Stimulated activated CD4-positive, alpha-beta T cell treated with anti-CD3 and anti-CD28 coated beads, TNF-alpha, amount 100 ng/mL, for 24 hours (primary cell): ENCODE measurements around the gene KIR3DL2.
"Not testable (repeated sequence)": the region's sequence is repeated elsewhere in the genome, so short reads cannot be mapped to it uniquely, and the experiment has no call there.

ENCODE experiments used
- DNase-seq, 3 experiments: peaks; one replicate each; pipeline ENCODE4 v3.0.0-alpha.2; 2020; ENCODE audit warnings: low read depth in 3 of 3

KIR3DL2 gene

GRCh38 chr19:54871696-54872095 is 21.5 kb downstream of the KIR3DL2 start:
- DNase-seq: no peak

GRCh38 chr19:54873990-54874389 is 23.7 kb downstream of the KIR3DL2 start, which contains the start of gene FCAR:
FCAR (plus strand) TSS chr19:54874235; CDS start chr19:54874290, 55 bp downstream.
- DNase-seq: no peak

- DNase-seq: no peak
These were observed 25.3 kb downstream of the KIR3DL2 start for GRCh38 chr19:54875506-54875905.

- no peak for DNase-seq
These were observed 27.2 kb downstream of the KIR3DL2 start for GRCh38 chr19:54877471-54877870.

- no peak for DNase-seq
These were observed 31.6 kb downstream of the KIR3DL2 start for GRCh38 chr19:54881884-54882283.

GRCh38 chr19:54882758-54883157 is 32.5 kb downstream of the KIR3DL2 start:
- no peak for DNase-seq

- no peak for DNase-seq
These were observed 33.0 kb downstream of the KIR3DL2 start for GRCh38 chr19:54883228-54883627.

GRCh38 chr19:54888239-54888638 is 38.0 kb downstream of the KIR3DL2 start:
- no peak for DNase-seq

GRCh38 chr19:54889566-54889965 is 39.3 kb downstream of the KIR3DL2 start:
- no peak for DNase-seq

- no peak for DNase-seq
These were observed 43.2 kb downstream of the KIR3DL2 start for GRCh38 chr19:54893406-54893805.

GRCh38 chr19:54894106-54894505 is 43.9 kb downstream of the KIR3DL2 start:
- not testable (repeated sequence) for DNase-seq

- DNase-seq: no peak
These were observed 45.8 kb downstream of the KIR3DL2 start for GRCh38 chr19:54896036-54896435.

GRCh38 chr19:54898685-54899084 is 48.4 kb downstream of the KIR3DL2 start:
- DNase-seq: not testable (repeated sequence)

GRCh38 chr19:54899646-54900045 is 49.4 kb downstream of the KIR3DL2 start:
- not testable (repeated sequence) for DNase-seq

GRCh38 chr19:54901153-54901552 is 50.9 kb downstream of the KIR3DL2 start:
- DNase-seq: not testable (repeated sequence)

- no peak for DNase-seq
These were observed 51.8 kb downstream of the KIR3DL2 start for GRCh38 chr19:54902061-54902460.

GRCh38 chr19:54903303-54903702 is 53.1 kb downstream of the KIR3DL2 start:
- DNase-seq: no peak

GRCh38 chr19:54904261-54904660 is 54.0 kb downstream of the KIR3DL2 start:
- not testable (repeated sequence) for DNase-seq

- no peak for DNase-seq
These were observed 55.2 kb downstream of the KIR3DL2 start for GRCh38 chr19:54905421-54905802.

GRCh38 chr19:54905803-54906511 is 55.7 kb downstream of the KIR3DL2 start, which contains the start of gene NCR1:
NCR1 (plus strand) TSS chr19:54906148; CDS start chr19:54906188, 40 bp downstream.
- DNase-seq: no peak

- DNase-seq: no peak
These were observed 56.6 kb downstream of the KIR3DL2 start for GRCh38 chr19:54906819-54907218.

- not testable (repeated sequence) for DNase-seq
These were observed 57.7 kb downstream of the KIR3DL2 start for GRCh38 chr19:54907899-54908298.
